HG03520 (cell line): Measurements from ENCODE around the gene TBC1D7.
"Not testable (repeated sequence)": the region's sequence is repeated elsewhere in the genome, so short reads cannot be mapped to it uniquely, and the experiment has no call there.

Experiments
- ATAC-seq: cut with Tn5 transposase; IDR thresholded peaks from one replicate; pipeline ENCODE4 v1.9.1; 2021; ENCODE audit warnings: mild to moderate bottlenecking, moderate library complexity; ENCODE audit not compliant: unreplicated experiment

Gene TBC1D7

DNA sequence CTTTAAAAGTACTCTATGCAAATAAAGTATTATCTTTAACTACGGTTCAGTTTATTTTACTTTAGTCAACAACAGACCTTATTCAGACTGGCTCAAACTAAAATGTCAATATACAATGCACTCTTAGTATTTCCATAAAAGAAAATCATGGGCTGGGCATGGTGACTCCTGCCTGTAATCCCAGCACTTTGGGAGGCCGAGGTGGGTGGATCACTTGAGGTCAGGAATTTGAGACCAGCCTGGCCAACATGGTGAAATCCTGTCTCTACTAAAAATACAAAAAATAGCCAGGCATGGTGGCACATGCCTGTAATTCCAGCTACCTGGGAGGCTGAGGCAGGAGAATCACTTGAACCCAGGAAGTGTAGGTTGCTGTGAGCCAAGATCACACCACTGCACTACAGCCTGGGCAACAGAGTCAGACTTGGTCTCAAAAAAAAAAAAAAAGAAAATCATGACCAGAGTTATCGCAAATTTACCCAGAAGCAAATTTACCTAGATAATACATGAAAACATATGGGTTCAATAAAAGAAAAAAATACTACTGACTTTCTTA, 2.2 kb downstream of the TBC1D7 start:
- ATAC-seq: not testable (repeated sequence)

DNA sequence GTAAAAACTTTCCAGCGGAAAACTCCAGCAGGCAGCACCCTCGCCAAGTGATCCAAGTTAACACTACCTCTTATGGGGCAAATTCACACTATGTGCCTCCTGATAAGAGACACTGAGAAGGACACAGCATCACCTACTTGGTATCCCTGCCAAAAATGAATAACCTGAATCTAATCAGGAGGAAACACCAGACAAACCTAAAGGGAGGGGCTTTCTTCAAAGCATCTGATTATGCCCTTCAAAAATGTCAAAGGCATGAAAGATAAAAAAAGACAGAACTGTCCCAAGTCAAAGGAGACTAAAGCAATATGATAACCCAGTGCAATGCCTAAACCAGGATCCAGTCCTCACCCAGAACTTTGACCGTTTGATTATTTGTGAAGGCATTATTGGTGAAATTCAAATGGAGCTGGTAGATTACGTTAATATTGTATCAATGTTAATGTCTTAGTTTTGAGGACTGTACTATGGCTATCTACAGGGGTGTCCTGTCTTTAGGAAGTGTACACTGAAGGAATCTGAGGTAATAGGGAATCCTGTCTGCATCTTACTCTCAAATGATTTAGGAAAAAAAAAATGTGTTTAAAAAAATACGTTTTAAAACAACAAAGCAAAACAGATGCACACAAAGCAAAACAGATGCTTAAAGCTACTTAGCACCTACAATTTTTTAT, 8.3 kb downstream of the TBC1D7 start:
- ATAC-seq: no peak

DNA sequence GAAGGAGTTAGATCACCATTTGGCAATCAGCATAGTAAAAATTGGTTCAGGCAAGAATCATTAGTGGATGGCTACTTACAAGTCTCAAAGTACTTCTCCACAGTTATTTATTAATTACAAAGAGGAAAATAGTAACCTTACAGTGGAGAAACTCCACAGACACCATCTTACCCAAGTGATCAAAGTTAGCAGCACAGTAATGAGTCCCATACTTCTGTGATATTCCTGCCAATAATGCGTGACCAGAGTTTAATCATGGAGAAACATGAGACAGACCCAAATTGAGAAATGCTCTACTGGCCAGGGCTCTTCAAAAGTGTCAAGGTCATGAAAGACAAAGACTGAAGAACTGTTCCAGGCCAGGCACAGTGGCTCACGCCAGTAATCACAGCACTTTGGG, 9.5 kb downstream of the TBC1D7 start:
- no peak for ATAC-seq

GRCh38 chr6:13315896-13316295, 12.4 kb downstream of the TBC1D7 start:
- no peak for ATAC-seq

DNA sequence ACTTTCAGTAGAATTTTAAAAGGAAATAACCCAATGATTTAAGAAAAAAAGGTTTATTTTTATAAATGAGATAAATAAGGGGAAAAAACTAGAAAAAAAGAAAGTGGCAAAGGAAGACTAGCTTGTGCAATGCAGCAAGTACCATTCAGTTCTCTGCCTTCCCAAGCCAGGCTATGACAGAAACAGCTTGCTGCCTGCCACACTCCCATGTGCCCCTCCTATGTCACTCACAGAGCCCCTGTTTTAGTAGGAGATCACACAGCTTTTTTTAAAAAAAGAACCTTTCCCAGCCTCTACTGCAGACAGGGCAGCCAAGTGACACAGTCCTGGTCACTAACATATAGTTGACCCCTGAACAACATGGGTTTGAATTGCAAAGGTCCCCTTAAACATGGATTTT, 13.5 kb downstream of the TBC1D7 start:
- ATAC-seq: no peak

GRCh38 chr6:13311155-13311554, 17.2 kb downstream of the TBC1D7 start:
- no peak for ATAC-seq

DNA sequence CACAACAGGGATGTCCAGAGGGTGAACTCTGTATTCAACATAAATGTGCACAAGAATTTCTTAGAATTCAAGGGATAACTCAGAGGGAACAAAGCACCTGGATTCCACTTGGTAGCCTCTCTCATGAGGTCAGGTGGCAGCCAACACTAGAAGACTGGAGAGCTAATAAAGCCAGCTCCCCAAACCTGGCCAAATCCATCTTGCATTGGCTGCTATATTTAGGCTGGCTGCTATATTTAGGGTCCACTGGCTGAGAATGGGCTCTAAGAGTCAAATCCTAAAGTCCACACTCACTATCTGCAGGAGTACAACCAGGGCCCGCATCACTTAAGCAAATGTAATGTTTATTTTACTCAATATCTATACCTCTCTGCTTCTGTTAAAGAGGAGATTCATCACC, 20.0 kb downstream of the TBC1D7 start:
- ATAC-seq: no peak

- no peak for ATAC-seq
These were observed 20.8 kb downstream of the TBC1D7 start for GRCh38 chr6:13307508-13307995.

- no peak for ATAC-seq
These were observed 22.5 kb downstream of the TBC1D7 start for GRCh38 chr6:13305791-13306190.

DNA sequence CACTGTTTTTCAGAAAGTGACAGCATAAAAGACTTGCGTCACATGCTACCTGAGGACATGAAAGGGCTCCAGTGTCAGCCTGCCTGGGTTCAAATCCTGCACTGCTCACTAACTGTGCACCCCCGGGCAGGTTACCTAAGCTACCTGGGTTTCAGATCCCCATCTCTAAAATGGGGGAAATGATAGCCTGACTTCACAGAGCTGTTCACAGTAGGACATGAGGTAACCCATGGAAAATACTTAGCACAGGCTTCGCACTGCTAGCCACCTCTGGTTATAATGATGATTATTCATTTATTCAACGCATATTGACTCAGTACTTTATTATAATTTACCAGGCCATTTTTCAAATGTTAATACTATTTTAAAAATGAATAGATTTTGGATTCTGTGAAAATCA, 23.0 kb downstream of the TBC1D7 start:
- ATAC-seq: no peak

DNA sequence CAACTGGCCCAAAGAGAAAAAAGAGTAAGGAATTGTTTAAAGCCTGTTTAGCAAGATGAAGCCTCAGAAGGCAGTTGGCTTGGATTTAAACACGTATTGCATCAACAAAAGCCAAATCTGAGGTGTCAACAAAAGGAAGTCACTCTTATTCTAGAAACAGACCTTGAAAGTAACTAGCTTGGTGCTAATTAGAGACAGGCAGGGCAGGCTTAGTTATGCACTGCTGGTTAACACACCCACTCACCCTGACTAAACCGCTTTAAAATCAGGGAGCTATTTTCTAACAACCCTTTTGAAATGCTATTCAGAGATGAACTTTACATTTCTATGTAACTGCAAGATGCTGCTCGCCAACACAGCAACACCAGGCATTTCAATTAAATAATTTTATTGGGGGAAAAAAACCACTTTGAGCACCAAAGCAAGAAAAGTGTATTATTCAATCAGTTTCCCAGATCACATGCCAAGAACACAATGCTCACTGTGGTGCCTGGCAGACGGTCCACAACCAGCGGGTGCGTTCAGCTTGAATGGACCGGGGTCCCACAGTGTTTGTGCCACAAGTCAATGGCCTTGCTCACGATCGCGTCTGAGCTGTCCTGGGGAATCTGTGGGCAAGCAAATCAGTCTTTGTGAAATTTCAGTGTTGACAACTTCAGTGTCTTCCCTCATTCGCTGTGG, 23.6 kb downstream of the TBC1D7 start:
- no peak for ATAC-seq

DNA sequence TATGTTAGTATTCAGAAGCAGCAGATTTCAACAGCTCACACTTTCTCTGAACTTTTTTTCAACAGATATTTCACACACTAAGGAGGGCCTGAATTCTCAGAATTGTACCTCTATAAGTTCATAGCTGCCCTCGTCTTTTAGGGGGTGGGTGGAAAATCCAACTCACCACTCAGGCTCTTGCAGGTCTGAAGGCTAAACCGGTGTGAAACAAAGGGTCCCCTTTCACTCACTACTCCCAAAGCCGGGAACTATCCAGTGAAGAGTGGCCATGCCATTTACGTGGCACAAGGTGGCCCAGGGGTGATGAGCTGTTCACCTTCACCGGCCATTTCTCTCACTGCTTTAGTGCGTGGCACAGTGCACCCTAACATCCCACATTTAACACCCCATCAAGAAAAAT, 24.2 kb downstream of the TBC1D7 start:
- ATAC-seq: no peak

- ATAC-seq: peak; percentile 51
These were observed 24.7 kb downstream of the TBC1D7 start for GRCh38 chr6:13303668-13304017.

- peak; percentile 73 for ATAC-seq
These were observed 25.3 kb downstream of the TBC1D7 start for GRCh38 chr6:13302751-13303667.

- no peak for ATAC-seq
These were observed 26.0 kb downstream of the TBC1D7 start for GRCh38 chr6:13302291-13302690.

DNA sequence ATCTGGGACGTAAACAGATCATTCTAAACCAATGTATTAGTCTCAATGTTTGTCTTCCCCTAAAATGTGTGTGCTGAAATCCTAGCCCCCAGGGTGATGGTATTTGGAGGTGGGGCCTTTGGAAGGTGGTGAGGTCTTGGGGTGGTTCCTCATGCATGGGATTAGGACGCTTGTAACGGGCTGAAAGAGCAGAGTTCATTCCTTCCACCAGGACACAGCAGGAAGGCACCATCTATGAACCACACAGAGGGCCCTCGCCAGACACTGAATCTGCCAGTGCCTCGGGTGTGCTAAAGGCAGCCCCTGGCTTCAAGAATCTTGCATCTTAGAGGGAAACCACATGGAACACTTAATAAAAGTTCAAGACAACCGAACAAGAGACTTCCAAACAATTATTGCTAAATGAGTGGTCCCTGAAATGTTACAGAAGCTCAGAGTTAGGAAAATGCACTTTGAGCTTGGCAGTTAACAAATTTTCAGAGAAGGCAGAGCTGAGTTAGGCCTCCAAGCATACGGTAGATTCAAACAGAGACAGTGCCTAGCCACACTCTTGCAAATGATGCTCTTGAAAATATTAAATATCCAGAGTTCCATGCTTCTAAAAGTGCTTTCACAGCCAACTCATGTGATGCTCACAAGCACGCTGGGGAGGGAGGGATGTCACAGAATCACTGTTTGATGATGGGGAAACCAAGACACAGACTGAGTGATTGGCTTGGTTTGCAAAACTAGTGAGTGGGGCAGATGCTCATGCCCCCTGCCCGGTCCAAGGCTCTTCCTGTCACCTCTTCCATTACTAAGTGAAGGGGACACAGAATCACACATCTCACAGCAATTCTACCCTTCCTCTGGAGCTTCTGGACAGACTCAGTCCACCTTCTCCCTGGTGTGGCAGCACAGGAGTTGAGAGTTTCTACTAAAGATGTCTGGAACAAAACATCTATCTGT, 27.4 kb downstream of the TBC1D7 start:
- ATAC-seq: no peak

GRCh38 chr6:13299918-13300317, 28.4 kb downstream of the TBC1D7 start:
- ATAC-seq: no peak

DNA sequence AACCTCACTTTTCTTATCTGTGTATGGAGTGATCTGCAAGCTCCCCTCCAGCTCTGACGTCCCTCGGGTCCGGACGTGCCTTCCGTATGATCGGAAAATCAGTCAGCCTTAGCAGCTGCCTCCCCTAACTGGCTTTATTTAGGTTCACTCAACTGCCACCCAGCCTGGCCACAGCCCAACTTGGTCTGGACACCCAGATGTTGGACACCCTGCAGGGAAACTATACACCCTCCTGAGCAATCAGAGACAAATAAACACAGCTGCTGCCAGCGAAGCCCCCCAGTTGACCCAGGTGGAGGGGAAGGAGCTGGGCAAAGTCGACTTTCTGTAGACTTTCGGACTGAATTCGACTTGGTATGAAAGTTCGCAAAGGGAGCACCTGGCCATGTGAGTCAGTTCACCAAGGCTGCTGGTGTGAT, 28.9 kb downstream of the TBC1D7 start:
- ATAC-seq: no peak

- ATAC-seq: no peak
These were observed 29.9 kb downstream of the TBC1D7 start for GRCh38 chr6:13298446-13298845.

DNA sequence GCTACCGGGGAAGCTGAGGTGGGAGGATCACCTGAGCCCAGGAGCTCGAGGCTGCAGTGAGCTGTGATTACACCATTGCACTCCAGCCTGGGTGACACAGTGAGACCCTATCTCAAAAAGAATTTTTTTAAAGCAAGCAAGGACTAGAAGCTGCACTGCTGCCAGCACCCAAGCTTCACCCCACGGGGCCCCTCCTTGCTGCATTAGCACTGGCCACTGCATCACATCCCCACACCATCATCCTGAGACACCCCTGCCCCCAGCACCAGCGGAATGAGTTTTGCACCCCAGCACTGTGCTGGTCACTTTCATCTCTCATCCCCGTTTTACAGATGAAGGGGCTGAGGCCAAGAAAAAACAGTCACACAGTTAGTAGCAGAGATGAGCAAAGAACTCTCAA, 30.9 kb downstream of the TBC1D7 start:
- no peak for ATAC-seq
